ENCODE measurements around the gene UGT1A10. TPM values are rescaled to one million over a fixed set of nuclear protein-coding genes. Genes with fewer than 3 reads are reported as not detected.

UGT1A10 gene
- total RNA-seq: not detected in 2 replicates

DNA sequence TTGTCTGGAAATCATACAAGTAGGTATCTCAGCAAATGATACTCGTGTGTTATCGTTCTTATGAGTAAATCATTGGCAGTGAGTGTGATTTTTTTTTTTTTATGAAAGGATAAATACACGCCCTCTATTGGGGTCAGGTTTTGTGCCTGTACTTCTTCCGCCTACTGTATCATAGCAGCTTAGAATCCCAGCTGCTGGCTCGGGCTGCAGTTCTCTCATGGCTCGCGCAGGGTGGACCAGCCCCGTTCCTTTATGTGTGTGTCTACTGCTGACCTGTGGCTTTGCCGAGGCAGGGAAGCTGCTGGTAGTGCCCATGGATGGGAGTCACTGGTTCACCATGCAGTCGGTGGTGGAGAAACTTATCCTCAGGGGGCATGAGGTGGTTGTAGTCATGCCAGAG lies at the start of gene UGT1A10:
Gene UGT1A10 (plus strand): TSS at position 143 of the 400 bp plus-strand sequence. CDS start 75 bp downstream, at position 218.

DNA sequence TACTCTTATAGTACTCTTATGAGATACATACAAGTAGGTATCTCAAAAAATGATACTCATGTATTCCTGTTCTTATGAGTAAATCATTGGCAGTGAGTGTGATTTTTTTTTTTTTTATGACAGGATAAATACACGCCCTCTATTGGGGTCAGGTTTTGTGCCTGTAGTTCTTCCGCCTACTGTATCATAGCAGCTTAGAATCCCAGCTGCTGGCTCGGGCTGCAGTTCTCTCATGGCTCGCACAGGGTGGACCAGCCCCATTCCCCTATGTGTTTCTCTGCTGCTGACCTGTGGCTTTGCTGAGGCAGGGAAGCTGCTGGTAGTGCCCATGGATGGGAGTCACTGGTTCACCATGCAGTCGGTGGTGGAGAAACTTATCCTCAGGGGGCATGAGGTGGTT lies 18.8 kb upstream of the UGT1A10 start, which contains the start of gene UGT1A8:
Gene UGT1A8 (plus strand): TSS at position 158 of the 400 bp plus-strand sequence. CDS start 75 bp downstream, at position 233.

DNA sequence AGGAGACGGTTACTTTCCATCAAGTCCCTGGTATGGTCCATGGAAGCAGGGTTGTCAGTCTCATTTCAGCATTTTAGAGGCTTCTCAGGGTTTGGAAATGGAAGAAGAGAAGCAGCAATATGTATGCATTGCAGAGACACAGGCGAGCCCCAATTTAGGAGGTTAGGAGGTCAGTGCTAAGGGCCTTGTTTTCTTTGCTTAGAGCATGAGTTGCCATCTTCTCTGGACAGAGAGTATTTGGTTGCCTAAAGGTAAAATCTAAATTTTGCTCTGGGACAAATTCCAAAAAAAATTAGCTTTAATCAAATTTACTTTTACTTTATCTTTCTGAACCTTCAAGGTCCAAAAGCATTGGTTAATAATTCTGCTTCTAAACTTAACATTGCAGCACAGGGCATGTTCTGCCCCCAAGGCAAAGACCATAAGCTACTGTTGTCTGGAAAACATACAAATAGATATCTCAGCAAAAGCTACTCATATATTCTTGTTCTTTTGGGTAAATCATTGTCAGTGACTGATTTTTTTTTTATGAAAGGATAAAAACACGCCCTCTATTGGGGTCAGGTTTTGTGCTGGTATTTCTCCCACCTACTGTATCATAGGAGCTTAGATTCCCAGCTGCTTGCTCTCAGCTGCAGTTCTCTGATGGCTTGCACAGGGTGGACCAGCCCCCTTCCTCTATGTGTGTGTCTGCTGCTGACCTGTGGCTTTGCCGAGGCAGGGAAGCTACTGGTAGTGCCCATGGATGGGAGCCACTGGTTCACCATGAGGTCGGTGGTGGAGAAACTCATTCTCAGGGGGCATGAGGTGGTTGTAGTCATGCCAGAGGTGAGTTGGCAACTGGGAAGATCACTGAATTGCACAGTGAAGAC lies 35.3 kb downstream of the UGT1A10 start, which contains the start of gene UGT1A9:
Gene UGT1A9 (plus strand): TSS at position 609 of the 872 bp plus-strand sequence. CDS start 37 bp downstream, at position 646.

DNA sequence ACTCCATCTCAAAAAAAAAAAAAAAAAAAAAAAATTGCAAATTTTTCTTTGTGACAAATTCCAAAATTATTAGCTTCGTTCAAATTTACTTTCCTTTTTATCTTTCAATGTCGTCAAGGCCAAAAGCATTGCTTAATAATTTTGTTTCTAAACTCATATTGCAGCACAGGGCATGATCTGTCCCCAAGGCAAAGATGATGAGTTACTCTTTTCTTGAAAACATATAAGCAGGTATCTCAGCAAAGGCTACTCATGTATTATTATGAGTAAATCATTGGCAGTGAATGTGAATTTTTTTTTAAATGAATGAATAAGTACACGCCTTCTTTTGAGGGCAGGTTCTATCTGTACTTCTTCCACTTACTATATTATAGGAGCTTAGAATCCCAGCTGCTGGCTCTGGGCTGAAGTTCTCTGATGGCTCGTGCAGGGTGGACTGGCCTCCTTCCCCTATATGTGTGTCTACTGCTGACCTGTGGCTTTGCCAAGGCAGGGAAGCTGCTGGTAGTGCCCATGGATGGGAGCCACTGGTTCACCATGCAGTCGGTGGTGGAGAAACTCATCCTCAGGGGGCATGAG lies 45.4 kb downstream of the UGT1A10 start, which contains the start of gene UGT1A7:
Gene UGT1A7 (plus strand): TSS at position 381 of the 579 bp plus-strand sequence. CDS start 37 bp downstream, at position 418.

DNA sequence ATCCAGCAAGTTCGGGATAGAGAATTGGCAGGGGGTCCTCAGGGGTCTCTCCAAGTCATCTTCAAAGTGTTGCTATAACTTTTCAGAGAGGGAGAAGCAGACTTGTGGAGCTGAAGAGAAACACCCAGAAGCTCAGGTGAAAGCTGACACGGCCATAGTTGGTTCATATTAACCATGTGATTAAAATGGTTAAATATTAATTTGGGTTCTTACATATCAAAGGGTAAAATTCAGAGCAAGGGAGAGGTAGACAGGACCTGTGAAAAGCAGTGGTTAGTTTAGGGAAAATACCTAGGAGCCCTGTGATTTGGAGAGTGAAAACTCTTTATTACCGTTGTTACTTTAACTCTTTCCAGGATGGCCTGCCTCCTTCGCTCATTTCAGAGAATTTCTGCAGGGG lies 56.4 kb downstream of the UGT1A10 start, which contains the start of gene UGT1A6:
Gene UGT1A6 (plus strand): TSS at position 243 of the 400 bp plus-strand sequence. CDS start 115 bp downstream, at position 358.

DNA sequence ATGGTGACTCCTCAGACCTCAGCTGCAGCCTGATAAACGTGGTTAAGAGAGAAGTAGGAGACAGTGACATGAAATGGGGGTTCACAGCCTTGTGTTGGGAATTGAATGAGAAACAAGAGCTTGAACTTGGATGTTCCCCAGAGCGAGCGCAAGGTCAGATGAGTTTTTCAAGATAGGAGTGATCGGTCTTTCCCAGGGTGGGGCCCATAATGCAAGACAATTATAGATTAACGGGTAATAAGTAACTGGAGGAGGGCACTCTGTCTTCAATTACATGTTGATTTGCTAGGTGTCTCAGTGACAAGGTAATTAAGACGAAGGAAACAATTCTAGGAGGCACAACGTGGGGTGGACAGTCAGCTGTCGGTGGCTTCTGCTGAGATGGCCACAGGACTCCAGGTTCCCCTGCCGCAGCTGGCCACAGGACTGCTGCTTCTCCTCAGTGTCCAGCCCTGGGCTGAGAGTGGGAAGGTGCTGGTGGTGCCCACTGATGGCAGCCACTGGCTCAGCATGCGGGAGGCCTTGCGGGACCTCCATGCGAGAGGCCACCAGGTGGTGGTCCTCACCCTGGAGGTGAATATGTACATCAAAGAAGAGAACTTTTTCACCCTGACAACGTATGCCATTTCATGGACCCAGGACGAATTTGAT lies 76.5 kb downstream of the UGT1A10 start, which contains the start of gene UGT1A5:
Gene UGT1A5 (plus strand): TSS at position 297 of the 651 bp plus-strand sequence. CDS start 85 bp downstream, at position 382.

DNA sequence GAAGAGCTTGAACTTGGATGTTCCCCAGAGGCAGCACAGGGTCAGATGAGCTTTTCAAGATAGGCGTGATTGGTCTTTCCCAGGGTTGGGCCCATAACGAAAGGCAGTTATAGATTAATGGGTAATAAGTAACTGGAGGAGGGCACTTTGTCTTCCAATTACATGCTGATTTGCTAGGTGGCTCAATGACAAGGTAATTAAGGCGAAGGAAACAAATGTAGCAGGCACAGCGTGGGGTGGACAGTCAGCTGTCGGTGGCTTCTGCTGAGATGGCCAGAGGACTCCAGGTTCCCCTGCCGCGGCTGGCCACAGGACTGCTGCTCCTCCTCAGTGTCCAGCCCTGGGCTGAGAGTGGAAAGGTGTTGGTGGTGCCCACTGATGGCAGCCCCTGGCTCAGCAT lies 82.3 kb downstream of the UGT1A10 start, which contains the start of gene UGT1A4:
Gene UGT1A4 (plus strand): TSS at position 185 of the 400 bp plus-strand sequence. CDS start 85 bp downstream, at position 270.

DNA sequence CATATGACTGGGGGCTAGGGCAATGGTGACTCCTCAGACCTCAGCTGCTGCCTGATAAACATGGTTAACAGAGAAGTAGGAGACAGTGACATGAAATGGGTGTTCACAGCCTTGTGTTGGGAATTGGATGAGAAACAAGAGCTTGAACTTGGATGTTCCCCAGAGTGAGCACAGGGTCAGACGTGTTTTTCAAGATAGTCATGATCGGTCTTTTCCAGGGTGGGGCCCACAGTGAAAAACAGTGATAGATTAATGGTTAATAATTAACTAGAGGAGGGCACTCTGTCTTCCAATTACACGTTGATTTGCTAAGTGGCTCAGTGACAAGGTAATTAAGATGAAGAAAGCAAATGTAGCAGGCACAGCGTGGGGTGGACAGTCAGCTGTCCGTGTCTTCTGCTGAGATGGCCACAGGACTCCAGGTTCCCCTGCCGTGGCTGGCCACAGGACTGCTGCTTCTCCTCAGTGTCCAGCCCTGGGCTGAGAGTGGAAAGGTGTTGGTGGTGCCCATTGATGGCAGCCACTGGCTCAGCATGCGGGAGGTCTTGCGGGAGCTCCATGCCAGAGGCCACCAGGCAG lies 92.6 kb downstream of the UGT1A10 start, which contains the start of gene UGT1A3:
Gene UGT1A3 (plus strand): TSS at position 320 of the 579 bp plus-strand sequence. CDS start 85 bp downstream, at position 405.

DNA sequence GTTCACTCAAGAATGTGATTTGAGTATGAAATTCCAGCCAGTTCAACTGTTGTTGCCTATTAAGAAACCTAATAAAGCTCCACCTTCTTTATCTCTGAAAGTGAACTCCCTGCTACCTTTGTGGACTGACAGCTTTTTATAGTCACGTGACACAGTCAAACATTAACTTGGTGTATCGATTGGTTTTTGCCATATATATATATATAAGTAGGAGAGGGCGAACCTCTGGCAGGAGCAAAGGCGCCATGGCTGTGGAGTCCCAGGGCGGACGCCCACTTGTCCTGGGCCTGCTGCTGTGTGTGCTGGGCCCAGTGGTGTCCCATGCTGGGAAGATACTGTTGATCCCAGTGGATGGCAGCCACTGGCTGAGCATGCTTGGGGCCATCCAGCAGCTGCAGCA lies 123.8 kb downstream of the UGT1A10 start, which contains the start of gene UGT1A1:
Gene UGT1A1 (plus strand): TSS at position 228 of the 400 bp plus-strand sequence. CDS start 18 bp downstream, at position 246.

DNA sequence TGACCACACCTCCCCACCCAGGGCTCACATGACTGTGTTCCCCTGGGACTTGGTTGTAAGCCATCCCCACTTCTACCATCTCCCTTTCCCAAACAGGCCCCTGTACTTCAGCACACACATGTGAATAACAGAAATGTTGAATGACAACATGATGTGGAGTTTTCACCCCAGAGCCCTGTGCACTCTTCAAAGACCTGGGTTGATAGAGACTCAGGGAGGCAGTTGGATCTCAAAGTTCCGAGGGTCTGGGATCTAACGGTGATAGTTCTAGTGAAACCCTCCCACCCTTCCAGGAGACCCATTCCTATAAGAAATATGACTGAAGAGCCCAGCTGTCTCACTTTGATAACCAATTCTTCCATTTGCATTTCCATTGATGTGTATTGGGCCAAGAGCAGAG lies 141.8 kb downstream of the UGT1A10 start, which contains the start of gene MROH2A:
Gene MROH2A (plus strand): TSS at position 301 of the 400 bp plus-strand sequence. CDS start 1,029 bp downstream, outside the sequence.

Other genes starting within 250 kb of the UGT1A10 start
- 36.5 and 36.6 TPM in 2 replicates for gene USP40, start 69.7 kb upstream of the UGT1A10 start, total RNA-seq
- not detected in 2 replicates for gene UGT1A8, start 18.8 kb upstream of the UGT1A10 start, total RNA-seq
- not detected in 2 replicates for gene UGT1A9, start 35.5 kb downstream of the UGT1A10 start, total RNA-seq
- not detected in 2 replicates for gene UGT1A7, start 45.5 kb downstream of the UGT1A10 start, total RNA-seq
- not detected in 2 replicates for gene UGT1A6, start 56.4 kb downstream of the UGT1A10 start, total RNA-seq
- not detected in 2 replicates for gene UGT1A5, start 76.5 kb downstream of the UGT1A10 start, total RNA-seq
- not detected in 2 replicates for gene UGT1A4, start 82.3 kb downstream of the UGT1A10 start, total RNA-seq
- not detected in 2 replicates for gene UGT1A3, start 92.6 kb downstream of the UGT1A10 start, total RNA-seq
- not detected in 2 replicates for gene UGT1A1, start 123.8 kb downstream of the UGT1A10 start, total RNA-seq
- not detected in 2 replicates for gene MROH2A, start 141.9 kb downstream of the UGT1A10 start, total RNA-seq
- gene HJURP, start 218.1 kb downstream of the UGT1A10 start, total RNA-seq: 2.6 and 2.8 TPM in 2 replicates